HG03025 (cell line): ENCODE measurements around the gene RSPH6A.
A peak's percentile ranks its signal among the peaks of the same experiment; 100 is the strongest.
"Not testable (repeated sequence)": the region's sequence is repeated elsewhere in the genome, so short reads cannot be mapped to it uniquely, and the experiment has no call there.

ENCODE experiments used
- ATAC-seq: cut with Tn5 transposase; IDR thresholded peaks from one replicate; pipeline ENCODE4 v1.9.1; 2021; ENCODE audit warnings: mild to moderate bottlenecking, moderate library complexity; ENCODE audit not compliant: unreplicated experiment, low FRiP score

The RSPH6A gene

DNA sequence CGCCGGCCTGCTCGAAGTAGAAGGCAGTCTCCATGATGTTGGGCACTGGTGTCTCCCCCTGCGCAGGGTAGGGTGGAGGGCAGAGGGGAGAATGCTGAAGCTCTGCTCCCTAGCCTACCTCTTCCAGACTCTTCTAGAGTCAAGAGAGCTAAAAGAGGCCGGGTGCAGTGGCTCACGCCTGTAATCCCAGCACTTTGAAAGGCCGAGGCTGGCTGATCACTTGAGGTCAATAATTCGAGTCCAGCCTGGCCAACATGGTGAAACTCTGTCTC is 10.2 kb downstream of the RSPH6A start:
- no peak for ATAC-seq

DNA sequence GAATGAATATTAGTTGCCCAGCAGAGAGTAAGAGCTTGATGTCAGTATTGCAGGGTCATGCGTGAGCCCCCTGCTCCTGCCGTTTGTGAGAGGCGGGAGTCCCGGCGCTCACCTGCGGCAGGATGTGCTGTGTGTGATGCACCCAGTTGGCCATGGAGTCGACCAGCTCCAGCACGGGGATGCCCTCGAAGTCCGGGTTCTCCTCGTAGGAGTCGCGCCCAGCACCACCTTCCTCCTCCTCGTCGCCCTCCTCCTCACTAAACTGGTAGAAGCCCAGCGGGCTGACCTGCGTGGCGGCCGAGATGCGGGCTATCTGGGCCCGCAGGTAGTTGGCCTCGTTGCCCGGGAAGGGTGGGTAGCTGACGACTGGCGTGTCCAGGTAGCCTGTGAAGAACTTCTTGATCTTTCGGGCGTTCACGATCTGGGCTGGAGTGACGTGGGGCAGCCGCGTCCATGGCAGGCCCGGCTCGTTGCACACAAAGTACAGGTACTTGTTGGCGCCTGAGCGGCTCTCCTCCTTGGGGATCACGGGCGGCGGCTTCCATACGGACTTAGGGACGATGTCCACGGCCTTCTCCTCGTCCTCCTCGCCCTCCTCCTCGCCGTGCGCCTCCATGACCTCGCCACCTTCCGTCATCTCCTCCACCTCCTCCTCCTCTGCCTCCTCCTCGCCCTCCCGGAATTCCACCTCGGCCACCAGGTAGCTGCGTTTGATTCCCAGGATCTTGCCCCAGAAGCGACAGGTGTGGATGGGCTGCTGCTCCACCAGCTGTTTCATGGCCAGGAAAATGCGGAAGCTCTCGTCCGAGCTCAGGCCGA is 10.8 kb downstream of the RSPH6A start:
- no peak for ATAC-seq

DNA sequence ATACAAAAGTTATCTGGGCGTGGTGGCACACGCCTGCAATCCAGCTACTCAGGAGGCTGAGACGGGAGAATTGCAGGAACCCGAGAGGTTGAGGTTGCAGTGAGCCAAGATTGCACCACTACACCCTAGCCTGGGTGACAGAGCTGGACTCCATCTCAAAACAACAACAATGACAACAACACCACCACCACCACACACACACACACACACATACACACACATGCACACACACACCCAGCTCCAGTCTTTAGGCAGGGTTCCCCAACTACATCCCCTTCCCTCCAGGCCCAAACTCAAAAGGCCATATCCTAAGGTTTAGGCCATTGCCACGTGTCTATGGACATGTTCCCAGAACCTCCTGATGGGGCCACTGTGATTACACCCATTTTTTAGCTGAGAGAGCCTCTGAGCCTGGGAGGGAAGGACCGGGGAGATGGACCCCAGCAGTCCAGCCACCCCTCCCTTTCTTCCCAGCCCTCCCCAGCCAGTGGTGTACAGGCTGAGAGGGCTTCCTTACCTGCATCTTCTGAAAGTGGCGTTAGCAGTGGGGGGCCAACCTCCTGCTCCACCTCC is 13.4 kb downstream of the RSPH6A start:
- ATAC-seq: no peak

DNA sequence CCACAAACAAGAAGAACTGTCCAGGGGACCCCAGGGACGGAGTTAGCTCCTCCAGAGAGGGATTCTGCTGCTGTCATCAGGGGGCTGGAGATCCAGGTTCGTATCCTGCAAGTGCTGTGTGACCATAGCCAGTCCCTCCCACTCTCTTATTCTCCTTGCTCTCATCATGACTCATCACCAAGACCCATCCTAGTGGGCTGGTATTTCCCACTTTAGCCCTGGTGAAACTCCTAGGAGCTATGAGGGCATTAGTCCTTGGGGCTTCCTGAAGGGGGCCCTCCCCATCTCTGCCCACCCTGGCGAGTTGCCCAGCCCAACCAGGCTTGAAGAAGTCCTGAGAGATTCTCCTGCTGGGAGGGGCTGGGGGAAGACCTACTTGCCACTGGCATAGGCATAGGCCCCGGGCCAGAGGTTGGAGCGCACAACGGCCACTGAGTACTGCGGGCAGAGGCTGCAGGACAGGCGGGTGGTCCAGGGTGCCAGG is 15.0 kb downstream of the RSPH6A start:
- ATAC-seq: no peak

DNA sequence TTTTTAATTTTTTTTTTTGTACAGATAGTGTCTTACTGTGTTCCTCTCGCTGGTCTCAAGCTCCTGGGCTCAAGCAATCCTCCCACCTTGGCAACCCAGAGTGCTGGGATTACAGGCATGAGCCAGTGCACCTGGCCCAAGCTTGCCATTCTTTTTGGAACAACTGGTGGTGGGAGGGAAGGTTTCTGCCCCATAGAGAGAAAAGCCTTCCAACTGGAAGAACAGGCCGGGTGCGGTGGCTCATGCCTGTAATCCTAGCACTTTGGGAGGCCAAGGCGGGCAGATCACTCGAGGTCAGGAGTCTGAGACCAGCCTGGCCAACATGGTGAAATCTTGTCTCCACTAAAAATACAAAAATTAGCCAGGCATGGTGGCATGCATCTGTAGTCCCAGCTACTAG is 15.6 kb downstream of the RSPH6A start:
- ATAC-seq: not testable (repeated sequence)

DNA sequence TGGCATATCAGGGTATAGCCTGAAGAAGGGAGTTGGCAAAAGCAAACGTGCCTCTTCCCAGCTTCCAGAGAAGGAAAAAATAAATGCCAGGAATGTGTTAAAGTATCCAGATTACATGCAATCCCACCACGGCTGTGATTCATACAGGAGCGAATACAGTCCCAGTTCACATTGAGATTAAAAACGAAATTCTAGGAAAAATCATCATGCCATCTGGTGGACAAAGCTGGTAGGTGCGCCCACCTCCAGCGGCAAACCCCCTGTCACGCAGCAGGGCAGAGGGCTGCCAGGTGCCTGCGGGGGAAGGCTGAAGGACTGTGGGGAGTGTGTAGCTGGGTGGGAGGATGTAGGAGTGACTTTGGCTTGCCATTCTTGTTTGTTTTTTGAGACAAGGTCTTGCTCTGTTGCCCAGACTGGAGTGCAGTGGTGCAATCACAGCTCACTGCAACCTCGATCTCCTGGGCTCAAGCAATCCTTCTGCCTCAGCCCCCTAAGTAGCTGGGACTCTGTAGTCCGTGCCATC is 16.1 kb downstream of the RSPH6A start:
- ATAC-seq: no peak

DNA sequence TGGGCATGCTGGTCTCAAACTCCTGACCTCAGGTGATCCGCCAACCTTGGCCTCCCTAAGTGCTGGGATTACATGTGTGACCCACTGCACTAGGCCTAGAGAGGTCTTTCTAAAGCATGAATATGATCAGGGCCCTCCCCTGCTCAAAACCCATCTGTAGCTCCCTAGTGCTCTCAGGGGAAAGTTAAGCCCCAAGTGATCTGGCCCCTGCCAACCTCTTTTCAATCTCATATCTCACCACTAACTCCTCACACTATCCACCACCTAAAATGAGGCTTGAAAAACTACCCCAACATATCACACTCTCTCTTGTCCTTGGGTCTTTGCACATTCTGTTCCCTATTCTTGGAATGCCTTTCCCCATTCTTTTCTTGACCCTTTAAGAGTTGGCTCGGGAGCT is 20.5 kb downstream of the RSPH6A start:
- no peak for ATAC-seq

DNA sequence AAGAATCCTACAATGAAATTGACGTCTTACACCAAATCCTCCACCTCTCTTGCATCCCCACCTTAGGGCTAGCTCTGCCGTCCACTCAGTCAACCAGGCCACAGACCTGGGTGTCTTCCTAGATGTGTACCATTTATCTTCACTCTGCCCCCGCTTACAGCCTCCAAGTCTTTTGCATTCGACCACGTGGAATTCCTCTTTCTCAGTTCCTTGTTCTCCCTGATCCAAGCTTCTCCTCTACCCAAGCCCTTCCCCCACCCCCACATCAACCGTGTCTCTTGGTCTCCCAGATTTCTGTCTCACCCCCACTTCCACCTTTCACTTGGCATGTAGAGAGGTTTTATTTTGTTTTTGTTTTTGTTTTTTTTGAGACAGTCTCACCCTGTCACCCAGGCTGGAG is 21.2 kb downstream of the RSPH6A start:
- ATAC-seq: no peak

DNA sequence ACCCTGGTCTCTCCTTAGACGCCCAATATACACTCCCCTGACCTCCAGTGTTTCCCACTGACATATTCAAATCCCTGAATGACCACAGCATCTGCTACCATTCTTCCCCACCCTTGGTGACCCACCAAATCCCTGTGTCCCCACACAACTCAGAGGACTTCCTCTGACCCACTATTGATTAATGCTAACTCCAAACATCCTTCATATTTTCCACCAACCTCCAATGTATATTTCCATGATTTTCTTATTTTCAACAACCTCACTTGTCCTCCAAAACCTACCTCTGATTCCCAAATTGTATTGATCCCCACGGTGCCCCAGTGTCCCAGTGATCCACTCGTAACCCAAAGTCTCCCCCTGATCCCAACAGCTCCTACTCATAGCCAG is 21.9 kb downstream of the RSPH6A start:
- no peak for ATAC-seq

DNA sequence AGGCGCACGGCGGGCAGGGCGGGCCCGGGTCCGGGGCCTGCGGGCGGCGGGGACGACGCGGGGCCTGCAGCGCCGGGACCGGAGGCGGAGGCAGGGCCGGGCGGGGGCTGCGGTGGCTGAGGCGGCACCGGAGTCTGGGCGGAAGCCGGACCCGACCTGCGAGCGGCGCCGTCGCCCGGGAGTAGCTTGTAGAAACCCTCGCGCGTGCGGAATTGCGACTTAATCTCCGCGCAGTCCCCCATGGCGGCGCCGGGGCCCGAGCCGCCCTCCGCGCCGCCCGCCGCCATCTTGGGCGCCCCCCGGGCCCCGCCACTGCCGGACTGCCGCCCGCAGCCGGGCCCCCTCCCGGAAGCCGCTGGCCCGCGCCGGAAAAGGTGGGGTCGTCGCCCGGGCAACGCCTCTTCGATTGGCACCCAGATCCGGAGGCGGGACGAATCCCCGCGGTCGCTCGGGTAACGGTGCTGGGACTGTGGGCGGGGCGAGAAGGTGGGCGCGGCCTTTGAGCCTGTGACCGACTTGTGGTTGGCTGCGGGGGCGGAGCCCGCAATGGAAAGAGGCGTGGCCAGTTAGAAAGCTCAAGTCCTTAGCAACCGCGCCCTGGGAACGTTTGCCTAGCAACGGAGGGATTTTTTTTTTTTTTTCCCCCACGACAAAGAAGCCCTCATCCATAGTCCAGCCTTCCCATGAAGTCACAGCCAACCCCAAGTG is 22.5 kb downstream of the RSPH6A start, which contains the start of gene DMWD:
Gene DMWD, minus strand, starts transcription at position 376 of the 708 bp plus-strand sequence. Its CDS starts 89 bp downstream, at position 287.
- ATAC-seq: peak; percentile 82

DNA sequence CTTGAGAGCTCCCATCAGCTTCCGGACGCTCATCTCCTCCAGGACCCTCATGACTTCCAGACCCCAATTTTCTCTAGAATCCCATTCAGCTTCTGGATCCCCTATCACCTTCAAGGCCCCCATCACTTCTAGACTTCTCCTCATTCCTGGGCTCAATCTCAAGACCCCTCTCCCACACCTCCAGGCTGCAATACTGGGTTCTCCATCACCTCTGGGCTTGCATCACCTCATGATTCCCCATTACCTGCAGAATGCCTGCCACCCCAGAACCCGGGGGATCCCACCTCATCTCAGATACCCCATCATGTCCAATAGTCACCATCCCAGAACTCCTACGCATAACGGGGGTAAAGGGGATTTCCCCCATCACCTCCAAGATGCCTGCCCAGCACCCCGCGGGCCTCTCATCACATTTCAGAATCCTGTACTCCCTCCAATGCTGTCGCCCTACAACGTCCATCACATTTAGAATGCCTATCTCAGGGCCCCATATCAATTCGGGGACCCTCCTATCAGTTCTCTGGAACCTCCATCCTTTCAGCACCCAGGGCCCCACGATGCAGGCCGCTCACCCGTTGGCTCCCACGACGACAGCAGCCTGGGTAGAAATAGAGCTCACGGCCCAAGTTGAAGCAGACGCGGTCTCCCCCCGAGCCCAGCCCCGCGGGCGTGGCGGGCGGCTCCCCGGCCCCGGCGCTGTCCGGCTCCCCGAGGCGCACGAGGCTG is 23.2 kb downstream of the RSPH6A start:
- ATAC-seq: peak; percentile 9

DNA sequence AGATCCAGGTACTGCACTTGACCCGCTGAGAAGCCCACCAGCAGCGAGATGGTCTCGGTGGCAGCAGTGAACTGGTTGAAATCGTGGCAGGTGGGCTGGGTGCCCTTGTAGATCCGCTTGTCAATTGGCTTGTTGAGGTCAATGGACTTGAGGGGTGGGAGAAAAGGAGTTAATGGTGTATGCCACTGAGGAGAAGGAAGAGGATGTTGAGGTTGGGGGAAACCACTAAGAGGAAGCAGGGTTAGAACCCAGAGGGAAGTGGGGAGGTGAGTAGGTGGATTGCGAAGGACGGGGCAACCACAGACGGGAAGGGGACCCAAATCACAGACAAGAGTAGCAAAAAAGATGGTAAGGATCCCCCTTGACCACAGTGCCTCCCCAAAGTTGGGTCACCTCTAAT is 24.2 kb downstream of the RSPH6A start:
- no peak for ATAC-seq

DNA sequence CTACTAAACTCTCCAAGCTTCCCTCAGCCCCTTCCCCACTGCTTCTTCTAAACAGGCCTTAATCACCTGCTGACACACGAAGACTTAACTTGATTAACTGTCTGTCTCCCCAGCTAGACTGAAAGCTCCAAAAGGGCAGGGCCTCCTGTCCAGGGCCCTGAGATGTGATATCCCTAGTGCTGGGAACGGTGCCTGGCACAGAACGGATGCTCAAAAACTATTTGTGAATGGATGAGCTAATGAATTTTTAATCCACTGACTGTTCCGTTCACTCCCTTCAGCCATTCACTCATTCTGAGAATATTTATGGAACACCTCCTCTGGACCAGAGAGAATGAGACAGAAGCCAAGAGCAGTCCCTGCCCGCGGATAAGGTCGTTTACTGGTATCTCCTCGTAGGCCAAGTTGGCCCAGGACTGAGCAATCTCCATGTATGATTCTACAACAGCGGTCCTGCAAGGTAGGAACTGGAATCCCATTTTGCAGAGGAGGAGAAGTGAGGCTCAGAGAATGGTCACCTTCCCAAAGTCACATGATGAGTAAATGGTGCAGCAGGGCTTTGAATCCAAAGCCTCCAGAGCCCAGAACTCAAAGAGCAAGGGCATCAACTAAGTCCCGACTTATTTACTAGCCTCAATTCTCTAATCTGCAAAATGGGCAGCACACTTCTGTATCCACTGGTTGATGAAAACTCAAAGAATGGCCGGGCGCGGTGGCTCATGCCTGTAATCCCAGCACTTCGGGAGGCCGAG is 25.9 kb downstream of the RSPH6A start:
- ATAC-seq: no peak

DNA sequence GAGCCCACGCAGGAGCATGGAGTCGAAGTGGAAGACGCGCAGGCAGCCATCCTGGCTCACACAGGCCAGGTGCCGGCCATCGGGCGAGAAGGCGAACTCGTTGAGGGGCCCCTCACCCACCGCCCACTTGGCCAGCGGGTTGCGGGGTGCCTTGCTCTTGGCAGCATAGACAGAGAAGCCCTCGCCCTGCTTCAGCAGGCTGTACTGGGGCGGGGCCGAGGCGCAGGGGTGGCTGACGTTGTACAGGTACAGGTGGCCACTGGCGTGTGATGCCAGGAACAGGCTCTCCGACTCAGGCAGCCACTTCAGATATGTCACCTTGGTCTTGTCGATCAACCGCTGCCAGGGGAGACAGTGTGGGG is 28.6 kb downstream of the RSPH6A start:
- ATAC-seq: no peak

DNA sequence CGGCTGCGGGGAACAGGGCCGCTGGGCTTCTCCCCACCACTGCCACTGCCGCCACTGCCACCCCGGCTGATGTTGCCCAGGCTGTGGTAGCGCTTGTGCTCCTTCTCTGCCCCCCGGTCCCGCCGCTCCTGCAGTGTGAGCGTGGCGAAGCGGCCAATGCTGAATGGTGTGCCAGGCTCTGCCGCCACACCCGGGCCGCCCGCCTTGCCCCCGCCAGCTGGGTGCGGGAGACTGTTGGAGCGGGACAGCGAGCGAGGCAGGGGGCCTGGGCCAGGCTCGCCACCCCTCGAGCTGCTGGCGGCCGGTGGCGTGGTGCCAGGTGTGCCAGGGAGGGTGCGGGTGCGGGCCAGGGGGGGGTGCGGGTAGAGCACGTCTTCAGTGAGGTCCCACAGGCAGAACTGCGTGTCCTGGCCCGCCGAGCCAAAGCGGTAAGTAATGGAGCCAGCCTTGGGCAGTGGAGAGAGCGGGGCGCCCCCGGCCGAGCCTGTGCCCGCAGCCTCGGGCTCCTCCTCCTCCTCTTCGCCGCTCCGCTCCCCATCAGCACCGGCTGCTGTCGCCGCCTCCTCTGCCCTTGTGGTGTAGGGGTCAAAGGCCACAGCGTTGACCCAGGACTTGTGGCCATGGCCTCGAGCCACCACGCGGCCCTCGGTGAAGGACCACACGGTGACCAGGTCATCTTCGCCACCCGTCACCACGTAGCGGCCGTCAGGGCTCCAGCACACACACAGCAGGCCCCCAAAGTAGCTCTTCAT is 29.2 kb downstream of the RSPH6A start:
- no peak for ATAC-seq

DNA sequence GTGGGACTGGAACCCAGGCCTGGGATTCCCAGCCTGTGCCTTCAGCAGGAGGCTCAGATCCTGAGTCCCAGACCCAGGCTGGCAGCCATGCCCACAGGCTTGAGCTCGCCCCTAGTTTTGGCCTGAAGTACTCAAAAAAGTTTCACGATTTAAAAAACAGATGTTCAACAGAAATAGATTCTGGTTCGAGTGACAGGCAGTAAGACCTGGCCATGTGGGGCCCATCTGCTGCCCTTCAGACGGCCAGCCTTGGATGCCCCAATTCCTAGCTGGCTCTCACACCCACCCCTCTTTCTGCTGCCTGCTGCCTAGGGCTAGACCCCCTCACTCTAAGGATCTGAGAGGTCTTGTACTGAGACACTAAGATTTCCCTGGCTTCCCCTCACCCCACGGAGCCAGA is 30.0 kb downstream of the RSPH6A start:
- no peak for ATAC-seq

DNA sequence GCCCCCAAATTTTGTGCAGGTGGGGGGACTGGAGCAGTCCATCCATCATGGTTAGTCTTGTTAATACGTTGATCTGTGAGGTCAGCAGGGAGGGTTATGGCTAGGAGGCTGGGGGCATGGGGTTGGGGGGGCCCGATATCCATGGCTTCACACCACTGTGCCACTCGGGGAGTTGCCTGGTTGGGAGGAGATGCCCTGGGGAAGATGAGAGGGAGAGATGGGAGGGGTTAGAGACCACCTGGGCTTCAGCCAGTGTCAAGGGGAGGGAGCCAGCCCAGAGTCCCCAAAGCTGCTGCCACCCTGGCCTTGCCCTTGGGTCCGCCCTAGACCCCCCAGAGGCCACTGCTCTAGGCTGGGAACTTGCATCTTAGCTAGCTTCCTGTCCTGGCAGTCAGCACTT is 31.0 kb downstream of the RSPH6A start:
- ATAC-seq: no peak

DNA sequence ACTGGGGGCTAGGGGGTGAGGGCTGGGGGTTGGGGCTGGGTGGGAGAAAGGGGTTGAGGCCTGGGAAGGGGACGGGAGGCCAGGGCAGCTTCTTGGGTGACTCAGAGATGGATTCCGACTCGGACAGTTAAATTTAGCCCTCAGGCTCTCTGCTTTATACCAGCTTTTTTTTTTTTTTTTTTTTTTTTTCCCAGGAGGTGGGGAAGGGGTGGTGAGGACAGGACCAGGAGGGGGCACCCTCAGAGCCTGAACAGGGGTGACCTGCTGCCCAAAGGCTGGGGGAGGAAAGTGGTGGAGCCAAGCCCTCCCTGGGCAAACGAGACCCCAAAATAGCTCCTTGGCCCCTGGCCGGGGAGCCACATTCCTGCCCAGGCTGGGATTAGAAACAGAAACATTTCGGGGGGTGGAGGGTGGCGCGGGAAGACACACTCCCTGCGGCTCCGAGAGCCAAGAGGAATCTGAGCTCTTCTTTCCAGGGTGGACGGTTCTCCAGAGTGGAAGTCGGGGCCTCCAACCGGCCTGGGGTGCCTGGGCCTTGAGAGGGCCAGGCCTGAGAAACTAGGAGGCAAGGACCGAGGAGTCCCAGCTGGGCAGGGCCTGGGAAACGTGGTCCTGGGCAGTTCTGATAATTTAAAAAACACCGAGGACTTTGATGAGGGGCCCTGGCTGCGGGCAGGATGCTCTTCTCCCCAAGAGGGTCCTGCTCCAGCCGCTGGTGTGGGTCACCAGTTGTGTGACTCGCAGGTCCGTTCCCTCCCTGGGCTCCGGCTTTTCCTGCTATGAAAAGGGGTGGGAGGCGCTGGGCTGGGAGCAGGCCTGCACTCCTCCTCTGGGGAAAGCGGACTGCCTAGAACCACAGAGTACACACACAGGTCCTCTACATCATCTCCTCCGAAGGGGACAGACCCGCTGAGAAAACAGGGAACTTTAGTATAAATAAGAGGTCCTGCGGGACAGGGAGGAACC is 32.0 kb downstream of the RSPH6A start:
- no peak for ATAC-seq
